ENCODE measurements around the gene EXOC2. TPM values are rescaled to one million over a fixed set of nuclear protein-coding genes. Genes with fewer than 3 reads are reported as not detected.

EXOC2 gene
- total RNA-seq, 2 donors from 2014 or later, result 28.1 to 35.0 TPM

DNA sequence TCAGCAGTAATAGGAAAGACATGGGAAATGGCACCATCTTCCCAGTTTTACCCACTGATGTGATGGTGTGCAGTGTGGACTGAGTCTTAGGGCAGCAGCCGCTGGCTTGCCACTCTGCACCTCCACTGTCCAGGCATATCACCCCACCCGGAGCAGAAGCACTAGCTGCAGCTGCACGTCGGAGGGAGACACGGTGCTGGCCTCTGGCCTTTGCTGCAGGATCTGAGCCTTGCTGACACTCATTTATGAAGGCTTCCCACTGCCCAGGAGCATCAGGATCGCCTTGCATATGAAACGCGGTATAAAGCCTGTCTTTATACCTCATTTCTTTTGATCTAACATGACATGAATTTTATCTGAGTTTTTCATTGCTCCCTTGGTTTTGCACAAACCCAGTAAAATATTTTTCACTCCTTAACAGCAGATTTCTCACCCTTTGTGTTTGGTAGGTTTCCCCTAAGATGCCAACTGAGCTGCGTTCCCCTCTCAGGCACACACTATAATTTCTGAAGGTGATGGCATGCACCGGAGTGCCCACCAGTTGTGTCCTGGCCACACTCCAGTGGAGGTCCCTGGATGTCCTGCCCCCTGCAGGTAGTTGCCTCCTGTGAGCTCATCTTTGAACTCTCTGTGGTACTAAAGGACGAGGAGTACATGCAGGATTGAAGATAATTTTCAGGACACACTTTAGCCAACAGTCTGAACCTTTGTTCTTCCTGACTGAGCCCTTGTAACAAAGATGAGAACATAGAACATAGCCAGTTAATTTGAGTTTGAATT, 9.0 kb upstream of the EXOC2 start:
- peaks cover 6% of the 10 kb centered on the region for H3K4me1 Mint-ChIP-seq
- H3K36me3 ChIP-seq (ENCODE audit: control insufficient read depth, insufficient read depth, low read length), result no peaks in the 10 kb centered on the region
- H3K4me3 ChIP-seq (ENCODE audit: low read length), result no peak overlapping the region
- H3K9me3 ChIP-seq (ENCODE audit: control insufficient read depth, low read length), result no peaks in the 10 kb centered on the region
- H3K4me1 ChIP-seq (ENCODE audit: control insufficient read depth, insufficient read depth, low read length), result no peaks in the 10 kb centered on the region
- 74 to 77% methylated on average over 8 to 11 of the region's 11 CpGs for WGBS, 2 experiments (ENCODE audit: insufficient coverage in 1 of 2, insufficient read length in 1 of 2)
- TF ChIP-seq, protein P1, sequence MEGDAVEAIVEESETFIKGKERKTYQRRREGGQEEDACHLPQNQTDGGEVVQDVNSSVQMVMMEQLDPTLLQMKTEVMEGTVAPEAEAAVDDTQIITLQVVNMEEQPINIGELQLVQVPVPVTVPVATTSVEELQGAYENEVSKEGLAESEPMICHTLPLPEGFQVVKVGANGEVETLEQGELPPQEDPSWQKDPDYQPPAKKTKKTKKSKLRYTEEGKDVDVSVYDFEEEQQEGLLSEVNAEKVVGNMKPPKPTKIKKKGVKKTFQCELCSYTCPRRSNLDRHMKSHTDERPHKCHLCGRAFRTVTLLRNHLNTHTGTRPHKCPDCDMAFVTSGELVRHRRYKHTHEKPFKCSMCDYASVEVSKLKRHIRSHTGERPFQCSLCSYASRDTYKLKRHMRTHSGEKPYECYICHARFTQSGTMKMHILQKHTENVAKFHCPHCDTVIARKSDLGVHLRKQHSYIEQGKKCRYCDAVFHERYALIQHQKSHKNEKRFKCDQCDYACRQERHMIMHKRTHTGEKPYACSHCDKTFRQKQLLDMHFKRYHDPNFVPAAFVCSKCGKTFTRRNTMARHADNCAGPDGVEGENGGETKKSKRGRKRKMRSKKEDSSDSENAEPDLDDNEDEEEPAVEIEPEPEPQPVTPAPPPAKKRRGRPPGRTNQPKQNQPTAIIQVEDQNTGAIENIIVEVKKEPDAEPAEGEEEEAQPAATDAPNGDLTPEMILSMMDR (conservative IDR thresholded peaks at IDR 0.05), result peak; percentile 74
- no peaks in the 10 kb centered on the region for H3K27me3 Mint-ChIP-seq (ENCODE audit: insufficient read depth)
- H3K27ac ChIP-seq (ENCODE audit: low read depth, low read length), result no peak overlapping the region
- H3K4me3 Mint-ChIP-seq, result no peak overlapping the region
- no peak overlapping the region for H3K9ac ChIP-seq (ENCODE audit: extremely low read depth, low read length, poor library complexity, severe bottlenecking)
- H3K36me3 Mint-ChIP-seq (ENCODE audit: low read depth), result no peaks in the 10 kb centered on the region
- no peaks in the 10 kb centered on the region for H3K9me3 Mint-ChIP-seq
- no peaks in the 10 kb centered on the region for H3K27me3 ChIP-seq (ENCODE audit: control insufficient read depth, insufficient read depth, low read length, poor library complexity, severe bottlenecking)
- DNase-seq, result peak; percentile 70
- H3K27ac Mint-ChIP-seq, result no peak overlapping the region

DNA sequence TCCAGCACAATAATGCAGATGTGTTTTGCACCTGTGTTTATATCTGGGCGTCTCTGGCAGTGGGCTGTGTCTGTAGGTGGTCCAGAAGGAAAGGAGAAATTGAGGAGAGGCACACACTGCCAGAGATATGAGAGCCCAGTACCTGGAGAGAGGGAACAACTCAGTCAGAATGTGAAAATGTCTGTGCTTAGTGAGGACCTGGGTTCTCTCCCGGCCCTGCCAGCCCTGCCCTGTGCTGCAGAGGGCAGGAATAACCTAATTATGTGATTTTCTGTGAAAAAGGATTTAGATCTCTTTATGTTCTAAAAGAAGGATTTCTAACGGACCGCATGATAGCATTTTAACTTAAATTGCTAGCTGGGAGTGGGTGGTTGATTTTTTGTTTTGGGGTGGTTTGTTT, 8.3 kb upstream of the EXOC2 start:
- no peak overlapping the region for H3K4me3 ChIP-seq (ENCODE audit: low read length)
- no peaks in the 10 kb centered on the region for H3K9me3 Mint-ChIP-seq

DNA sequence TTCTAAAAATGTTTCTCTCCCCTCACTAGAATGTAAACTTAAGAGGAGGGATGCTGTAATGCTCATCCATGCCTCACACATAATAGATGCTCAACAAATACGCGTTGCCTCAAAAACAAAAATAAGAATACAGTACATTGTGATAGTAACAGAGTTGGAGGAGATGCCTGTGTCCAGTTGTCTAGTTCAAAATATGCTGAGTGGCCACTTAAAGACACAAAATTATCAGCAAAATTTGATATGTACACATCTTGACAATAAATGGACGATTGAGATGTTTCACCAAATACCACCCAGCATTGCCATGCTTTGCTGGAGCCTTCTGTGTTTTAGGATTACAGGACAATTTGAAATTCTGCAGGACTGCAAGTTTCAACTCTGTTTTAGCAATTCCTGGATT, 7.6 kb upstream of the EXOC2 start:
- Histone ChIP-seq H3K9me3 (ENCODE audit: control insufficient read depth, low read length) (no peaks in the 10 kb centered on the region), H3K27me3 (ENCODE audit: control insufficient read depth, insufficient read depth, low read length, poor library complexity, severe bottlenecking) (no peaks in the 10 kb centered on the region), H3K4me3 (ENCODE audit: low read length) (no peak overlapping the region), H3K27ac (ENCODE audit: low read depth, low read length) (no peak overlapping the region), H3K36me3 (ENCODE audit: control insufficient read depth, insufficient read depth, low read length) (no peaks in the 10 kb centered on the region), H3K9ac (ENCODE audit: extremely low read depth, low read length, poor library complexity, severe bottlenecking) (no peak overlapping the region), H3K4me1 (ENCODE audit: control insufficient read depth, insufficient read depth, low read length) (no peaks in the 10 kb centered on the region)
- 90 to 91% methylated on average over 3 of the region's 3 CpGs for WGBS, 2 experiments (ENCODE audit: insufficient coverage in 1 of 2, insufficient read length in 1 of 2)
- TF ChIP-seq, protein P1 (conservative IDR thresholded peaks at IDR 0.05), result no peak
- no peaks in the 10 kb centered on the region for H3K9me3 Mint-ChIP-seq
- H3K27me3 Mint-ChIP-seq (ENCODE audit: insufficient read depth), result no peaks in the 10 kb centered on the region
- H3K36me3 Mint-ChIP-seq (ENCODE audit: low read depth), result no peaks in the 10 kb centered on the region
- no peak overlapping the region for H3K27ac Mint-ChIP-seq
- no peak for DNase-seq
- H3K4me1 Mint-ChIP-seq, result peaks cover 5% of the 10 kb centered on the region
- H3K4me3 Mint-ChIP-seq, result no peak overlapping the region

More for the DNA sequence above, 8.3 kb upstream of the EXOC2 start:
- Mint-ChIP-seq H3K36me3 (ENCODE audit: low read depth) (no peaks in the 10 kb centered on the region), H3K4me1 (peaks cover 5% of the 10 kb centered on the region), H3K27ac (no peak overlapping the region), H3K4me3 (no peak overlapping the region), H3K27me3 (ENCODE audit: insufficient read depth) (no peaks in the 10 kb centered on the region)
- Histone ChIP-seq H3K9me3 (ENCODE audit: control insufficient read depth, low read length) (no peaks in the 10 kb centered on the region), H3K36me3 (ENCODE audit: control insufficient read depth, insufficient read depth, low read length) (no peaks in the 10 kb centered on the region), H3K9ac (ENCODE audit: extremely low read depth, low read length, poor library complexity, severe bottlenecking) (no peak overlapping the region), H3K27ac (ENCODE audit: low read depth, low read length) (no peak overlapping the region), H3K27me3 (ENCODE audit: control insufficient read depth, insufficient read depth, low read length, poor library complexity, severe bottlenecking) (no peaks in the 10 kb centered on the region), H3K4me1 (ENCODE audit: control insufficient read depth, insufficient read depth, low read length) (no peaks in the 10 kb centered on the region)
- DNase-seq, result no peak
- 71 to 79% methylated on average over 4 of the region's 4 CpGs for WGBS, 2 experiments (ENCODE audit: insufficient coverage in 1 of 2, insufficient read length in 1 of 2)
- TF ChIP-seq, protein P1 (conservative IDR thresholded peaks at IDR 0.05), result no peak

Measured in endodermal cell (in vitro differentiated cells).